Neuron (in vitro differentiated cells): ENCODE measurements around the gene UNK.
"Not testable (repeated sequence)": the region's sequence is repeated elsewhere in the genome, so short reads cannot be mapped to it uniquely, and the experiment has no call there.

Source experiments
- H2AFZ ChIP-seq: one replicate; pipeline ENCODE4 v1.6.1; 2013; ENCODE audit warnings: low read depth, mild to moderate bottlenecking, inconsistent platforms, low read length, moderate library complexity
- H3K27me3 ChIP-seq: one replicate; pipeline ENCODE4 v1.6.1; 2013; ENCODE audit warnings: low read length; ENCODE audit not compliant: insufficient read depth
- H3K36me3 ChIP-seq: one replicate; pipeline ENCODE4 v1.6.1; 2013; ENCODE audit warnings: low read length; ENCODE audit not compliant: insufficient read depth
- H3K4me1 ChIP-seq: one replicate; pipeline ENCODE4 v1.6.1; 2013; ENCODE audit warnings: low read length; ENCODE audit not compliant: insufficient read depth
- H3K4me3 ChIP-seq: 2 replicates; pipeline ENCODE4 v1.5.1; 2013; ENCODE audit warnings: mild to moderate bottlenecking, low read length, moderate library complexity
- H3K9me3 ChIP-seq: one replicate; pipeline ENCODE4 v1.6.1; 2013; ENCODE audit warnings: low read length

Gene UNK

GRCh38 chr17:75773808-75774470 lies 10.7 kb upstream of the UNK start:
- H3K4me1 ChIP-seq, result peaks cover 16% of the 10 kb centered on the region
- no peak overlapping the region for H2AFZ ChIP-seq
- H3K4me3 ChIP-seq, result no peak overlapping the region
- H3K36me3 ChIP-seq, result peaks cover 29% of the 10 kb centered on the region
- no peaks in the 10 kb centered on the region for H3K9me3 ChIP-seq
- H3K27me3 ChIP-seq, result no peaks in the 10 kb centered on the region

- Histone ChIP-seq H3K4me3 (no peak overlapping the region), H3K36me3 (peaks cover 29% of the 10 kb centered on the region)
Observed at GRCh38 chr17:75774471-75774990, 10.1 kb upstream of the UNK start.

GRCh38 chr17:75774991-75775668 lies 9.5 kb upstream of the UNK start:
- H3K36me3 ChIP-seq, result peaks cover 29% of the 10 kb centered on the region
- H3K9me3 ChIP-seq, result no peaks in the 10 kb centered on the region
- no peak overlapping the region for H3K4me3 ChIP-seq
- H3K4me1 ChIP-seq, result peaks cover 16% of the 10 kb centered on the region
- no peak overlapping the region for H2AFZ ChIP-seq
- no peaks in the 10 kb centered on the region for H3K27me3 ChIP-seq

More at GRCh38 chr17:75774471-75774990, 10.1 kb upstream of the UNK start:
- Histone ChIP-seq H2AFZ (no peak overlapping the region), H3K9me3 (no peaks in the 10 kb centered on the region), H3K27me3 (no peaks in the 10 kb centered on the region), H3K4me1 (peaks cover 16% of the 10 kb centered on the region)

GRCh38 chr17:75776386-75777295 lies 8.0 kb upstream of the UNK start:
- Histone ChIP-seq H3K27me3 (no peaks in the 10 kb centered on the region), H2AFZ (no peak overlapping the region), H3K36me3 (peaks cover 29% of the 10 kb centered on the region), H3K4me3 (peak overlapping the region; percentile 76), H3K9me3 (no peaks in the 10 kb centered on the region), H3K4me1 (peaks cover 16% of the 10 kb centered on the region)

- Histone ChIP-seq H3K4me1 (peaks cover 16% of the 10 kb centered on the region), H3K27me3 (no peaks in the 10 kb centered on the region), H3K9me3 (no peaks in the 10 kb centered on the region), H3K36me3 (peaks cover 29% of the 10 kb centered on the region), H2AFZ (no peak overlapping the region), H3K4me3 (peak overlapping the region; percentile 76)
Observed at GRCh38 chr17:75777296-75777922, 7.2 kb upstream of the UNK start.

GRCh38 chr17:75778066-75778860 lies 6.3 kb upstream of the UNK start:
- Histone ChIP-seq H3K36me3 (peaks cover 29% of the 10 kb centered on the region), H3K4me3 (peak overlapping the region; percentile 76), H3K4me1 (peaks cover 17% of the 10 kb centered on the region)
- H3K9me3 ChIP-seq, H3K27me3 ChIP-seq, H2AFZ ChIP-seq: not testable (repeated sequence)

GRCh38 chr17:75778861-75779249 lies 5.8 kb upstream of the UNK start:
- peaks cover 29% of the 10 kb centered on the region for H3K36me3 ChIP-seq
- H3K4me1 ChIP-seq, result peaks cover 22% of the 10 kb centered on the region

GRCh38 chr17:75779250-75779986 lies 5.2 kb upstream of the UNK start:
- Histone ChIP-seq H2AFZ (no peak overlapping the region), H3K27me3 (no peaks in the 10 kb centered on the region), H3K9me3 (no peaks in the 10 kb centered on the region), H3K4me3 (peak overlapping the region; percentile 76), H3K36me3 (peaks cover 29% of the 10 kb centered on the region), H3K4me1 (peaks cover 27% of the 10 kb centered on the region)

More at GRCh38 chr17:75778861-75779249, 5.8 kb upstream of the UNK start:
- Histone ChIP-seq H3K4me3 (peak overlapping the region; percentile 76), H2AFZ (no peak overlapping the region), H3K9me3 (no peaks in the 10 kb centered on the region), H3K27me3 (no peaks in the 10 kb centered on the region)

- Histone ChIP-seq H2AFZ (no peak overlapping the region), H3K36me3 (peaks cover 29% of the 10 kb centered on the region), H3K4me3 (no peak overlapping the region), H3K4me1 (peaks cover 30% of the 10 kb centered on the region), H3K27me3 (no peaks in the 10 kb centered on the region), H3K9me3 (no peaks in the 10 kb centered on the region)
Observed at GRCh38 chr17:75779987-75780889, 4.4 kb upstream of the UNK start.

GRCh38 chr17:75783069-75783783 lies 1.4 kb upstream of the UNK start:
- H3K4me3 ChIP-seq, result no peak overlapping the region

More at GRCh38 chr17:75783069-75783783, 1.4 kb upstream of the UNK start:
- no peaks in the 10 kb centered on the region for H3K27me3 ChIP-seq
- H2AFZ ChIP-seq, result no peak overlapping the region
- H3K36me3 ChIP-seq, result peaks cover 6% of the 10 kb centered on the region
- peaks cover 2% of the 10 kb centered on the region for H3K9me3 ChIP-seq
- peaks cover 26% of the 10 kb centered on the region for H3K4me1 ChIP-seq
